Ovary (tissue), 9 donors: ENCODE data around the gene UBA3. TPM values are rescaled to one million over a fixed set of nuclear protein-coding genes. Genes with fewer than 3 reads are reported as not detected.

Experiments
- DNase-seq, 5 donors: peaks; one replicate each; pipeline ENCODE4 v3.0.0-alpha.2; 2019 to 2020
- H3K27ac ChIP-seq, 2 donors: fragments of 200-600 bp; one replicate each; pipeline versions ENCODE4 v1.5.1 to v1.8.0; 2019 to 2022
- H3K27me3 ChIP-seq: fragments of 200-600 bp; one replicate; pipeline ENCODE4 v1.8.0; 2022
- H3K36me3 ChIP-seq: fragments of 200-600 bp; sonication (generic); one replicate; pipeline ENCODE4 v1.5.1; 2019
- H3K4me1 ChIP-seq: one replicate; pipeline ENCODE4 v1.8.1; 2013; ENCODE audit warnings: mild to moderate bottlenecking, moderate library complexity; ENCODE audit not compliant: insufficient read depth
- H3K4me3 ChIP-seq: fragments of 200-600 bp; sonication (generic); one replicate; pipeline ENCODE4 v1.5.1; 2017
- H3K9me3 ChIP-seq, 2 donors: fragments of 200-600 bp in 1 of 2; sonication (generic) in 1 of 2; one replicate each; pipeline versions ENCODE4 v1.5.1 to v1.8.1; 2013 to 2019; ENCODE audit warnings: mild to moderate bottlenecking in 1 of 2, moderate library complexity in 1 of 2
- CTCF ChIP-seq, 3 donors: fragments of 450-650 bp in 2 of 3; fragments of 200-600 bp in 1 of 3; IDR thresholded peaks; one replicate each; pipeline versions ENCODE4 v1.5.1 to v1.8.0; 2016 to 2022; ENCODE audit warnings: antibody characterized with exemption in 3 of 3, mild to moderate bottlenecking in 1 of 3
- EP300 ChIP-seq: sonication (generic); formaldehyde crosslinking; IDR thresholded peaks from one replicate; pipeline ENCODE4 v1.6.1; 2017; ENCODE audit warnings: antibody characterized with exemption
- POLR2A ChIP-seq: fragments of 450-650 bp; IDR thresholded peaks from one replicate; pipeline ENCODE4 v1.6.1; 2017; ENCODE audit warnings: antibody characterized with exemption, mild to moderate bottlenecking, moderate library complexity
- WGBS, 3 donors: extraction: QIAGEN DNeasy Blood & Tissue Kit in 1 of 3; methylation state at CpG; one replicate each; pipeline versions ENCODE4 v1.1.5 to v1.1.7; 2013 to 2017; 5-methylcytosine and 5-hydroxymethylcytosine counted together
- intact Hi-C, 4 donors: fragments of 100-400 bp; cut with DNase I; formaldehyde crosslinking; loops; one replicate each; pipeline versions ENCODE4 v1.11.0 to v1.15.1; 2022 to 2023
- polyA plus RNA-seq, 2 donors: library from polyadenylated mRNA; stranded (reverse); fragments of 200-250 nt in 1 of 2; fragments of 350-450 nt in 1 of 2; fragmentation: Illumina TruSeq in 1 of 2; extraction: RNeasy Lipid Tissue Mini Kit (QIAGEN cat#74804) in 1 of 2; gene quantifications; one replicate each; pipeline ENCODE4 v1.2.3, GENCODE V29; 2013 to 2014
- total RNA-seq, 7 donors: library from RNA; depleted of rRNA in 2 of 7; stranded (reverse); fragments of >200 nt in 2 of 7; fragmentation: NEBNext Ultra II Directional in 3 of 7; extraction: Animal tissue kit (Norgen Biotek cat#: 25700) in 3 of 7; gene quantifications; one replicate each; pipeline versions ENCODE4 v1.1.0 to v1.2.4, GENCODE V29; 2016 to 2023
- donor health status: DM: no; HTN: no; CAD: no; lungs with moderate emphysema.
- donor health status: DM: no; HTN: no; CAD: no.
- donor health status: Bipolar disorder and iron deficiency.
- donor health status: DM: yes; HTN: yes; CAD: no.
- donor health status: DM: no; HTN: no; CAD: no.
- donor health status: DM: yes; HTN: yes; CAD: no.

The UBA3 gene
- total and polyA plus RNA-seq, 9 donors: 34.7 to 54.9 (median 47.7) TPM

DNA sequence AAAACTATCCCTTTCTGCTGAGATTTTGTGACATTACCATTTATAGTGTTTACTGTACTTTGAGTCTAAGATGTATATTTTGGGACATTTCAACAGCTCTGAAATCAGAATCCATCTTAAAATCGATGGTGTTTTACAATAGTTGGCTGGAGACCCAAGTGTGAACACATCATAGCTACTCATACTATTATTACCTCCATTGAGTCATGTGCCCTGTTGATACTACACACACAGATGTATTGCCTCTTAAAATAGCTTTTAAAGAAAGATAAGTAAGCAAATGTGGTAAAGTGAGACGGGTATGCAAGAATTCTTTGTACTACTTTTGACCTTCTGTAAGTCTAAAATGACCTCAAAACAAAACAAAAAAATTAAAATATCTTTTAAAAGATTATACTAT lies 35.6 kb upstream of the UBA3 start:
- Histone ChIP-seq H3K9me3 (no peaks in the 10 kb centered on the region), H3K4me3 (no peak overlapping the region), H3K27ac (no peak overlapping the region), H3K4me1 (no peaks in the 10 kb centered on the region), H3K36me3 (no peaks in the 10 kb centered on the region), H3K27me3 (no peaks in the 10 kb centered on the region)
- TF ChIP-seq EP300 (no peak), POLR2A (no peak), CTCF (IDR thresholded peaks at IDR 0.05) (no peak)
- 32 to 47% (median 39%) methylated on average over 2 of the region's 2 CpGs for WGBS, 3 donors
- no peak for DNase-seq
- intact Hi-C loops: no loop called here

- Histone ChIP-seq H3K9me3 (no peaks in the 10 kb centered on the region), H3K27me3 (no peaks in the 10 kb centered on the region), H3K27ac (no peak overlapping the region), H3K4me1 (no peaks in the 10 kb centered on the region), H3K36me3 (no peaks in the 10 kb centered on the region), H3K4me3 (no peak overlapping the region)
- intact Hi-C loops: no loop called here
- DNase-seq: no peak
- no peak for TF ChIP-seq POLR2A
- TF ChIP-seq CTCF (IDR thresholded peaks at IDR 0.05): no peak
- TF ChIP-seq EP300: no peak
- WGBS, 3 donors: 81 to 83% (median 81%) methylated on average over 3 of the region's 3 CpGs
Measured at GRCh38 chr3:69113536-69113935, 33.4 kb upstream of the UBA3 start.

DNA sequence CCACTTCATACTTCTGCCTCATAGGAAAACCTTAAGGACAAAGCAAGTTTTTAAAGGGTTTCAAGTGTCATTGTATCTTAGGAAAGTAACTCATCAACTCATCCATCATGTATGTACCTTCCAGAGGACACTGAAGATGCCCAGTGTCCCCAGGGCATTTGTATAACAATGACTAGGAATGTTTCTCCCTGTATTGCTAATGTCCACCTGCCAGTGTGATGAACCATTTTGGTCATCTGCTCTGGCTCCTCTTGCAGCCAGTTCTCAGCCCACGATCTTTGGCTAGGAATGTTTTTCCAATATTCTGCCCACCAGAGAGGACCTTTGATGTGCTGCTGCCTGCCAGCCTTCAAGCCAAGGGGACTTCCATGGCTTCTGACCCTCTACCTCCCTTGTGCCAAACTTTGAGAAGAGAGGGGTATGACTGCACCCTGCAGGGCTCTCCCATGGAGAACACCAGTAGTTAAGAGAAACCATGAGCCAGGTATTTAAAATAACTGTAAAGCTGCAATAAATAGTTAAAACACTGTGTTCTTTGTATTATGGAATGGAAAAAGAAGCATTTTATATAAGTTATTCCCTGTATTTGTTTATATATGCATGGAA lies 30.9 kb upstream of the UBA3 start:
- 47 to 53% (median 50%) methylated on average over 1 of the region's 1 CpG for WGBS, 3 donors
- Histone ChIP-seq H3K27ac (no peak overlapping the region), H3K4me1 (no peaks in the 10 kb centered on the region), H3K9me3 (no peaks in the 10 kb centered on the region), H3K36me3 (no peaks in the 10 kb centered on the region), H3K27me3 (no peaks in the 10 kb centered on the region), H3K4me3 (no peak overlapping the region)
- intact Hi-C loops: no loop called here
- no peak for TF ChIP-seq EP300
- DNase-seq: no peak

- H3K9me3 ChIP-seq: no peaks in the 10 kb centered on the region
- no peak for DNase-seq
- H3K27me3 ChIP-seq: no peaks in the 10 kb centered on the region
- TF ChIP-seq EP300 (no peak), POLR2A (no peak), CTCF (IDR thresholded peaks at IDR 0.05) (no peak)
- 63 to 76% (median 74%) methylated on average over 5 of the region's 5 CpGs for WGBS, 3 donors
- H3K36me3 ChIP-seq: no peaks in the 10 kb centered on the region
- H3K4me1 ChIP-seq: no peaks in the 10 kb centered on the region
- H3K4me3 ChIP-seq: no peak overlapping the region
- intact Hi-C loops: no loop called here
- no peak overlapping the region for H3K27ac ChIP-seq
Measured at GRCh38 chr3:69108811-69109210, 28.6 kb upstream of the UBA3 start.

DNA sequence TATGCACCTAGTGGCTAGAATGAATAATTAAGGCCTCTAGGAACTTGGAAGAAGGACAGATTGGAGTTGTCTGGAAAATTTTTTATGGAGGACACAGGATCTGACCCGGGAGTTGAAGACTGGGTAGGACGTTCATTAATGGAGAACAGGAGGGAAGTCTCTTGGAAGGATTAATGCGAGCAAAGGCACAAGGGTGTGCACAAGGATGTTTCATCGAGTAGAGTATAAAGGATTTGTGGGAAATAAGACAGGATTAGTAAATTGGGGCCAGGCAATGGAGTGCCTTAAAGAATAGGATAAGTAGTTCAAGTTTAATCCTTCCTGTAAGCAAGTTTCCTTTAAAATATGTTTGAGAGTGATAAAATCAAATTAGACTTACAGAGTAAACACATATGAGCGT lies 27.7 kb upstream of the UBA3 start:
- 82 to 92% (median 82%) methylated on average over 5 of the region's 5 CpGs for WGBS, 3 donors
- no peaks in the 10 kb centered on the region for H3K27me3 ChIP-seq
- H3K4me1 ChIP-seq: no peaks in the 10 kb centered on the region
- no peak for DNase-seq
- H3K9me3 ChIP-seq: no peaks in the 10 kb centered on the region
- TF ChIP-seq CTCF (IDR thresholded peaks at IDR 0.05) (no peak), POLR2A (no peak), EP300 (no peak)
- H3K4me3 ChIP-seq: no peak overlapping the region
- H3K36me3 ChIP-seq: no peaks in the 10 kb centered on the region
- intact Hi-C loops: no loop called here
- H3K27ac ChIP-seq: no peak overlapping the region
